ENCODE results near the gene AKT1.

DNA sequence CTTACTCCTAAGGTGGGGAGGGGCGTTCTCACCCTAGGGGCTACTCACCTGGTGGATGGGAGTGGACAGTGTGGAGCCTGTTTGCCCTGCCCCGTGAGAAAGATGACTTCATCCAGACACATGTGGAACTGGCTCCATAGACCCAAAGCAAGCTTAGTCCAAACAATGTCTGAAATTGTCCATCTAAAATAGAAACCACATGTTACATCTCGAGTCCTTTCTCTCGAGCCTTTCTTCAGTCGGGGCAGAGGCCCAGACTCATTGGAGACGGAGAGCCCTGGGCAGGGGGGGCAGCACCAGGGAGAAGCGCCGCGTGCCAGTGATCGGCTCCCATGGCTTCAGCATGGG, 38.3 kb downstream of the AKT1 start:
- TF ChIP-seq, protein P1, sequence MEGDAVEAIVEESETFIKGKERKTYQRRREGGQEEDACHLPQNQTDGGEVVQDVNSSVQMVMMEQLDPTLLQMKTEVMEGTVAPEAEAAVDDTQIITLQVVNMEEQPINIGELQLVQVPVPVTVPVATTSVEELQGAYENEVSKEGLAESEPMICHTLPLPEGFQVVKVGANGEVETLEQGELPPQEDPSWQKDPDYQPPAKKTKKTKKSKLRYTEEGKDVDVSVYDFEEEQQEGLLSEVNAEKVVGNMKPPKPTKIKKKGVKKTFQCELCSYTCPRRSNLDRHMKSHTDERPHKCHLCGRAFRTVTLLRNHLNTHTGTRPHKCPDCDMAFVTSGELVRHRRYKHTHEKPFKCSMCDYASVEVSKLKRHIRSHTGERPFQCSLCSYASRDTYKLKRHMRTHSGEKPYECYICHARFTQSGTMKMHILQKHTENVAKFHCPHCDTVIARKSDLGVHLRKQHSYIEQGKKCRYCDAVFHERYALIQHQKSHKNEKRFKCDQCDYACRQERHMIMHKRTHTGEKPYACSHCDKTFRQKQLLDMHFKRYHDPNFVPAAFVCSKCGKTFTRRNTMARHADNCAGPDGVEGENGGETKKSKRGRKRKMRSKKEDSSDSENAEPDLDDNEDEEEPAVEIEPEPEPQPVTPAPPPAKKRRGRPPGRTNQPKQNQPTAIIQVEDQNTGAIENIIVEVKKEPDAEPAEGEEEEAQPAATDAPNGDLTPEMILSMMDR (IDR thresholded peaks at IDR 0.05): no peak
- TF ChIP-seq EP300 (IDR thresholded peaks at IDR 0.05): no peak
- TF ChIP-seq, protein P2, sequence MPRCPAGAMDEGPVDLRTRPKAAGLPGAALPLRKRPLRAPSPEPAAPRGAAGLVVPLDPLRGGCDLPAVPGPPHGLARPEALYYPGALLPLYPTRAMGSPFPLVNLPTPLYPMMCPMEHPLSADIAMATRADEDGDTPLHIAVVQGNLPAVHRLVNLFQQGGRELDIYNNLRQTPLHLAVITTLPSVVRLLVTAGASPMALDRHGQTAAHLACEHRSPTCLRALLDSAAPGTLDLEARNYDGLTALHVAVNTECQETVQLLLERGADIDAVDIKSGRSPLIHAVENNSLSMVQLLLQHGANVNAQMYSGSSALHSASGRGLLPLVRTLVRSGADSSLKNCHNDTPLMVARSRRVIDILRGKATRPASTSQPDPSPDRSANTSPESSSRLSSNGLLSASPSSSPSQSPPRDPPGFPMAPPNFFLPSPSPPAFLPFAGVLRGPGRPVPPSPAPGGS (IDR thresholded peaks at IDR 0.05): no peak
- TF ChIP-seq MAFK (IDR thresholded peaks at IDR 0.05; ENCODE audit: partially characterized antibody): no peak
- TF ChIP-seq, protein P3, sequence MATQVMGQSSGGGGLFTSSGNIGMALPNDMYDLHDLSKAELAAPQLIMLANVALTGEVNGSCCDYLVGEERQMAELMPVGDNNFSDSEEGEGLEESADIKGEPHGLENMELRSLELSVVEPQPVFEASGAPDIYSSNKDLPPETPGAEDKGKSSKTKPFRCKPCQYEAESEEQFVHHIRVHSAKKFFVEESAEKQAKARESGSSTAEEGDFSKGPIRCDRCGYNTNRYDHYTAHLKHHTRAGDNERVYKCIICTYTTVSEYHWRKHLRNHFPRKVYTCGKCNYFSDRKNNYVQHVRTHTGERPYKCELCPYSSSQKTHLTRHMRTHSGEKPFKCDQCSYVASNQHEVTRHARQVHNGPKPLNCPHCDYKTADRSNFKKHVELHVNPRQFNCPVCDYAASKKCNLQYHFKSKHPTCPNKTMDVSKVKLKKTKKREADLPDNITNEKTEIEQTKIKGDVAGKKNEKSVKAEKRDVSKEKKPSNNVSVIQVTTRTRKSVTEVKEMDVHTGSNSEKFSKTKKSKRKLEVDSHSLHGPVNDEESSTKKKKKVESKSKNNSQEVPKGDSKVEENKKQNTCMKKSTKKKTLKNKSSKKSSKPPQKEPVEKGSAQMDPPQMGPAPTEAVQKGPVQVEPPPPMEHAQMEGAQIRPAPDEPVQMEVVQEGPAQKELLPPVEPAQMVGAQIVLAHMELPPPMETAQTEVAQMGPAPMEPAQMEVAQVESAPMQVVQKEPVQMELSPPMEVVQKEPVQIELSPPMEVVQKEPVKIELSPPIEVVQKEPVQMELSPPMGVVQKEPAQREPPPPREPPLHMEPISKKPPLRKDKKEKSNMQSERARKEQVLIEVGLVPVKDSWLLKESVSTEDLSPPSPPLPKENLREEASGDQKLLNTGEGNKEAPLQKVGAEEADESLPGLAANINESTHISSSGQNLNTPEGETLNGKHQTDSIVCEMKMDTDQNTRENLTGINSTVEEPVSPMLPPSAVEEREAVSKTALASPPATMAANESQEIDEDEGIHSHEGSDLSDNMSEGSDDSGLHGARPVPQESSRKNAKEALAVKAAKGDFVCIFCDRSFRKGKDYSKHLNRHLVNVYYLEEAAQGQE (IDR thresholded peaks at IDR 0.05): no peak
